Large intestine (tissue), 3 donors: Measurements from ENCODE around the gene TGFA. TPM values are rescaled to one million over a fixed set of nuclear protein-coding genes. Genes with fewer than 3 reads are reported as not detected.

ENCODE experiments used
- DNase-seq, 2 donors: peaks; one replicate each; pipeline versions ENCODE4 v3.0.0 to v3.0.0-alpha.2; 2013
- H3K27ac ChIP-seq: one replicate; pipeline ENCODE4 v1.5.1; 2013; ENCODE audit warnings: low read length
- H3K27me3 ChIP-seq: 2 replicates; pipeline ENCODE4 v1.6.1; 2013; ENCODE audit warnings: low read length; ENCODE audit not compliant: control insufficient read depth, insufficient read depth
- H3K36me3 ChIP-seq: 2 replicates; pipeline ENCODE4 v1.6.1; 2013; ENCODE audit warnings: low read length; ENCODE audit not compliant: control insufficient read depth, insufficient read depth
- H3K4me1 ChIP-seq: one replicate; pipeline ENCODE4 v1.6.1; 2013; ENCODE audit warnings: low read length; ENCODE audit not compliant: control insufficient read depth, insufficient read depth
- H3K4me3 ChIP-seq: one replicate; pipeline ENCODE4 v1.5.1; 2013; ENCODE audit warnings: low read length
- H3K9me3 ChIP-seq: one replicate; pipeline ENCODE4 v1.6.1; 2013; ENCODE audit warnings: mild to moderate bottlenecking, low read depth, low read length, moderate library complexity; ENCODE audit not compliant: control insufficient read depth
- WGBS: methylation state at CpG from one replicate; pipeline ENCODE4 v1.1.5; 2013; ENCODE audit warnings: low lambda C conversion rate; ENCODE audit not compliant: insufficient coverage; 5-methylcytosine and 5-hydroxymethylcytosine counted together
- polyA plus RNA-seq: library from polyadenylated mRNA; unstranded; fragments of 120-200 nt; gene quantifications from one replicate; pipeline ENCODE4 v1.2.1, GENCODE V29; 2013

TGFA gene
- polyA plus RNA-seq, 1 donor = 8.4 TPM

- H3K27me3 ChIP-seq = no peaks in the 10 kb centered on the region
- no peak overlapping the region for H3K27ac ChIP-seq
- DNase-seq = no peak
- H3K4me1 ChIP-seq = no peaks in the 10 kb centered on the region
- no peak overlapping the region for H3K4me3 ChIP-seq
- 100% methylated on average over 3 of the region's 10 CpGs for WGBS
- H3K9me3 ChIP-seq = no peaks in the 10 kb centered on the region
- H3K36me3 ChIP-seq = peaks cover 11% of the 10 kb centered on the region
These were observed 96.8 kb downstream of the TGFA start for GRCh38 chr2:70456585-70457495.

- Histone ChIP-seq H3K9me3 (no peaks in the 10 kb centered on the region), H3K27me3 (no peaks in the 10 kb centered on the region), H3K4me3 (no peak overlapping the region), H3K4me1 (no peaks in the 10 kb centered on the region), H3K27ac (no peak overlapping the region), H3K36me3 (peaks cover 16% of the 10 kb centered on the region)
- 100% methylated on average over 1 of the region's 3 CpGs for WGBS
- DNase-seq = no peak
These were observed 98.6 kb downstream of the TGFA start for GRCh38 chr2:70454936-70455544.

DNA sequence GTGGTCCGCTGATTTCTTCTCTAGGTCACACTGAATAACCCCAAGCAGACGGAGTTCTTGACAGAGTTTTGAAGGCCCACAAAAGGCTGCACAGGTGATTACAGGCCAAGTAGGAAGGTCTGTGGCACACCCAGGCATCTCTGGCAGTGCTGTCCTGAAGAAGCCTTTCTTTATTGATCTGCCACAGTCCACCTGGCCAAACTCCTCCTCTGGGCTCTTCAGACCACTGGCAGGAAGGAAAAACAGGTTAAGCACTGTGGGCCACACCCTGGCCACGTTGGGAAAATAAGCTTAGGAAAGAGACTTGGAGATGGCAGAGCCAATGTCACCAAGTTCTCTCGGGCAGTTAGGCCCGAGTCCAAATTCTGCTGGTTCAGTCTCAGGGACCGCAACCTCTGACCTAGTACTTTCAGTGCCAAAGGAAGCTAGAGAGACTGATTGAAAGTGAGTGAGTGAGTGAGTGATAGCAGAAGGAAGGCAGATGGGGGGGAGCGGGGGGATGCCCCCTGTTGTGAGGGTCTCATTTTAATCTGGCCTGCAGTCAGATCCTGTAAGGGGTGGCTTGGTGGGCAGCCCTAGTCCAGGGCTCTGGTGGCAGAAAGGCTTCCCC is 102.9 kb downstream of the TGFA start:
- no peak overlapping the region for H3K27ac ChIP-seq
- no peak for DNase-seq
- no peaks in the 10 kb centered on the region for H3K4me1 ChIP-seq
- no peak overlapping the region for H3K4me3 ChIP-seq
- H3K27me3 ChIP-seq = no peaks in the 10 kb centered on the region
- H3K36me3 ChIP-seq = peaks cover 15% of the 10 kb centered on the region
- no CpG with 5 or more reads among the region's 7 CpGs for WGBS
- no peaks in the 10 kb centered on the region for H3K9me3 ChIP-seq

DNA sequence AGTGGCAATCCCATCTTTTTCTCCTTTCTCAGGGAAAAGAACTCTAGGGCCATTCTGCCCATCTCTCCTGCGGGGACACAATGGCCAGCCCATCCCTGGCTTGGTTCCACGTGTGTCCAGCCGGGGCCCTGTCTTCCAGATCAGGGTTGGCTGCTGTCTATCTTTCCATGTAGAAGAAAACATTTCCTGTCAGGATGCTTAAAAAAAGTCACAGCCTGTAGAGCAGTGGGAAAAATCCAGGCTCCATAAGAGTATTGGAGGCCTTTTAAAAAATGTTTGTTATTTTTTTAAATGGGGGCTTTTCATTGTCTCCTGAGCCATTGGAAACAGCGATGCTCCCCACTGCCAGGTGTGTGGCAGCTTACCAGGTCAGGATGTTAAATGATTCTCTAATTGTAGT is 105.6 kb downstream of the TGFA start:
- Histone ChIP-seq H3K27me3 (no peaks in the 10 kb centered on the region), H3K4me3 (no peak overlapping the region), H3K36me3 (peaks cover 11% of the 10 kb centered on the region), H3K4me1 (no peaks in the 10 kb centered on the region), H3K9me3 (no peaks in the 10 kb centered on the region), H3K27ac (no peak overlapping the region)
- no peak for DNase-seq
- WGBS = no CpG with 5 or more reads among the region's 4 CpGs

GRCh38 chr2:70443726-70444125 is 109.9 kb downstream of the TGFA start:
- no peaks in the 10 kb centered on the region for H3K27me3 ChIP-seq
- H3K27ac ChIP-seq = no peak overlapping the region
- no peak overlapping the region for H3K4me3 ChIP-seq
- no peaks in the 10 kb centered on the region for H3K36me3 ChIP-seq
- no peaks in the 10 kb centered on the region for H3K9me3 ChIP-seq
- no peak for DNase-seq
- no CpG with 5 or more reads among the region's 1 CpG for WGBS
- H3K4me1 ChIP-seq = no peaks in the 10 kb centered on the region

GRCh38 chr2:70443078-70443465 is 110.6 kb downstream of the TGFA start:
- Histone ChIP-seq H3K4me1 (no peaks in the 10 kb centered on the region), H3K36me3 (no peaks in the 10 kb centered on the region), H3K27ac (no peak overlapping the region), H3K4me3 (no peak overlapping the region), H3K9me3 (no peaks in the 10 kb centered on the region), H3K27me3 (no peaks in the 10 kb centered on the region)
- no peak for DNase-seq
- WGBS = no CpG with 5 or more reads among the region's 2 CpGs

DNA sequence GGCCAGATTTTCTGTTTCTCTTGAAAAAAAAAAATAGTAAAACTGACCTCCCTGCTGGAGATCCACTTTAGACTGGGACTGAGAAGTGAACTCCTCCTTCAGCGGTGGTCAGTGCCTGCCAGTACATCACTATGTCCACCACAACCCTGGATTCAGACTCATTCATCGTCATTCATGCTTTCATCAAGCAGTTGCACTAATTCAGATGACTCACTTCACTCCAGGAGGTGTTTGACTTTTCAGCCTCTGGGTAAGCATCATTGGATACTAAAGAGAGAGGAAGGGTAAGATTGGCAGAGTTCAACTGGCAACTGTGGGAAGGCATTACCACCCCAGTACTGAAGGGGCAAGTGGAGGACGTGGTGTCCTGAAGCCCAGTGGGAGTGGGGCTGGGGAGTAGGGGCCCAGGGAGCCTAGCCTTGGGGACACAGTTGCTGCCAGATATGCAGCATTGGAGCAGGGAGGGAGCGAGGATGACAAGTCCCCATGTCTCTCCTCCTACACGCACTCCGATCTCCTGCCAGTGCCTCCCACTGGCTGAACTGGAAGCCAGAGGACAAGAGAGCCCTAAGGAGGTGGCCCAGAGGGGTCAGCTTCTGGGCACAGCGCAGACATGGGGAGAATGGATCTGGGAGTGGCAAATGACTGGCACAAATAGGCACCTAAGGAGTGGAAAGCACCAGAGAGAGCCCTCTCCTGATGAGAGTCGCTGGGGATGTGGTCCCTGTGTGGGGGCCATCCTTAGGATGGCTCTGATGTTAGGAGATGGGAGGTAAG is 111.1 kb downstream of the TGFA start:
- Histone ChIP-seq H3K9me3 (no peaks in the 10 kb centered on the region), H3K27ac (no peak overlapping the region), H3K4me3 (no peak overlapping the region), H3K36me3 (no peaks in the 10 kb centered on the region), H3K4me1 (no peaks in the 10 kb centered on the region), H3K27me3 (no peaks in the 10 kb centered on the region)
- no peak for DNase-seq
- no CpG with 5 or more reads among the region's 8 CpGs for WGBS

DNA sequence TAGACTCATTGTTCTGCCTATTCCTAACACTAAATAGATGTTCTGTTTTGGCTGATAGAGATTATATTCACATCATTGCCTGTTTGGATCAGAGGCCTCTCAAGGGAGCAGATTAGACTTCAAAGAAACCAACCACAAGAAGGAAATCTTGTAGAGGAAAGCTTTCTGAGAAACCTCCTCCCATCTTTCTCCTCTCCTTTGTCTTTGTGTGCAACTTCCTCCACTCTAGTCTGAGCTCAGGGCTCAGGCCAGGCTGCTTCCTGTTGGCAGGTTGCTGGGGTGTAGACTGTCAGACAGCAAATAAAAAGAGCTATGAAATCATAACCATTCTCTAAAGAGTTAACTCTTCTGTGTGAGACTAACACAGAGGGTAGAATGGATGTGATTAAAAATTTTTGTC is 113.0 kb downstream of the TGFA start:
- DNase-seq = no peak
- Histone ChIP-seq H3K4me3 (no peak overlapping the region), H3K36me3 (no peaks in the 10 kb centered on the region), H3K4me1 (no peaks in the 10 kb centered on the region), H3K27me3 (peaks cover 3% of the 10 kb centered on the region), H3K9me3 (no peaks in the 10 kb centered on the region), H3K27ac (no peak overlapping the region)

DNA sequence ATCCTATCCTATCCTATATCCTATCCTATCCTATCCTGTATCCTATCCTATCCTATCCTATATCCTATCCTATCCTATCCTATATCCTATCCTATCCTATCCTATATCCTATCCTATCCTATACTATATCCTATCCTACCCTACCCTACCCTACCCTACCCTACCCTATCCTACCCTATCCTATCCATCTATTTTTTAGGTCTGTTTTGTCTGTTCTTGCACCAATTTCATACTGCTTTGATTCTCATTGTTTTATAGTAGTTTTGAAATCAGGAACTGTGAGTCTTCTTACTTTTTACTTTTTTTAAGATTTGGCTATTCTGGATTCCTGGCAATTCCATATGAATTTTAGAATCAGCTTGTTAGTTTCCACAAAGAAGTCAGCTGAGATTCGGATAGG is 118.5 kb downstream of the TGFA start:
- no peaks in the 10 kb centered on the region for H3K4me1 ChIP-seq
- no peaks in the 10 kb centered on the region for H3K36me3 ChIP-seq
- peaks cover 3% of the 10 kb centered on the region for H3K27me3 ChIP-seq
- H3K27ac ChIP-seq = no peak overlapping the region
- no CpG with 5 or more reads among the region's 1 CpG for WGBS
- no peak overlapping the region for H3K4me3 ChIP-seq
- DNase-seq = no peak
- no peaks in the 10 kb centered on the region for H3K9me3 ChIP-seq

GRCh38 chr2:70433315-70433714 is 120.3 kb downstream of the TGFA start:
- Histone ChIP-seq H3K9me3 (no peaks in the 10 kb centered on the region), H3K36me3 (no peaks in the 10 kb centered on the region), H3K27me3 (peaks cover 3% of the 10 kb centered on the region), H3K4me1 (no peaks in the 10 kb centered on the region), H3K4me3 (no peak overlapping the region), H3K27ac (no peak overlapping the region)
- 100% methylated on average over 1 of the region's 1 CpG for WGBS
- no peak for DNase-seq
